H1 (cell line): Measurements from ENCODE around the gene PRDM10. TPM values are rescaled to one million over a fixed set of nuclear protein-coding genes. Genes with fewer than 3 reads are reported as not detected.

ENCODE experiments used
- FOSL1 ChIP-seq: IDR thresholded peaks from 2 replicates; pipeline ENCODE4 v1.6.1; 2011; ENCODE audit warnings: mild to moderate bottlenecking, low read depth, low read length, moderate library complexity; ENCODE audit not compliant: insufficient read depth
- HDAC6 ChIP-seq: IDR thresholded peaks from one replicate; pipeline ENCODE4 v1.7.1; 2012; ENCODE audit warnings: low read depth, mild to moderate bottlenecking, inconsistent platforms, low read length, moderate library complexity
- SUZ12 ChIP-seq: fragments of 200-600 bp; sonication (generic); IDR thresholded peaks from 2 replicates; pipeline ENCODE4 v1.6.1; 2012; ENCODE audit warnings: mild to moderate bottlenecking, inconsistent platforms, low read length, moderate library complexity, mixed read lengths
- polyA plus RNA-seq, 7 experiments: library from polyadenylated mRNA; depleted of rRNA in 3 of 7; stranded (reverse) in 5 of 7; unstranded in 2 of 7; fragments of >200 nt in 5 of 7; fragments of 200-250 nt in 2 of 7; gene quantifications; 1 replicate in 5 of 7; 2 replicates in 1 of 7; 4 replicates in 1 of 7; pipeline versions ENCODE4 v1.2.1 to v1.2.3, GENCODE V29; 2011 to 2013; ENCODE audit warnings: missing spikeins in 2 of 7, mixed read lengths in 2 of 7
- total RNA-seq: library from RNA; stranded (reverse); fragmentation: NEBNext Ultra II Directional; extraction: Animal tissue kit (Norgen Biotek cat#: 25700); gene quantifications from 2 replicates; pipeline ENCODE4 v1.2.1, GENCODE V29; 2021

The PRDM10 gene
- total and polyA plus RNA-seq, 2 of the 8 experiments (the other 6 are each of a cell fraction or from before 2014, with no cell fraction given): 15.5 to 19.2 TPM

DNA sequence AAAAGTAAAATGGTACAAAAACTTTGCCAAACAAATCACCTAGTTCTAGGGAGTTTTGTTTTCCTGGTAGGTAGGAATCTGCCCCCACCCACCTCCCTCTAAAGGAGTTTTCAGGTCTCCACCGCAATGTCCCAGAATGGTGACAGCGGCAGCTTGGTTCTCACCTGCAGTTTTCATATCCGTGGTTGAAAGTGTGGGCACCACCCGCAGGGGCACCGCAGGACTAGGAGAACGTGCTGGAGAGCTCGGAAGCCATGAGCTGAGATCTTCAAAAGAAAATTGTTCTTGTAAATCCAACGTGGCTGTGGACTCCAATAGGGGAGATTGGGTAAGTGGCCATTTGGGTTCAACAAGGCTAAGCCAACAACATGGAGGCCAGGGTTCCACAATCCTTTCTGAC, 118.1 kb downstream of the PRDM10 start (continued):
- TF ChIP-seq FOSL1 (no peak), SUZ12 (no peak), HDAC6 (no peak)
